ENCODE data around the gene CILP. TPM values are rescaled to one million over a fixed set of nuclear protein-coding genes. Genes with fewer than 3 reads are reported as not detected.
"Not testable (repeated sequence)": the region's sequence is repeated elsewhere in the genome, so short reads cannot be mapped to it uniquely, and the experiment has no call there.

Gene CILP
- polyA plus RNA-seq, 4 donors, result 3.2 to 4.4 (median 3.9) TPM

DNA sequence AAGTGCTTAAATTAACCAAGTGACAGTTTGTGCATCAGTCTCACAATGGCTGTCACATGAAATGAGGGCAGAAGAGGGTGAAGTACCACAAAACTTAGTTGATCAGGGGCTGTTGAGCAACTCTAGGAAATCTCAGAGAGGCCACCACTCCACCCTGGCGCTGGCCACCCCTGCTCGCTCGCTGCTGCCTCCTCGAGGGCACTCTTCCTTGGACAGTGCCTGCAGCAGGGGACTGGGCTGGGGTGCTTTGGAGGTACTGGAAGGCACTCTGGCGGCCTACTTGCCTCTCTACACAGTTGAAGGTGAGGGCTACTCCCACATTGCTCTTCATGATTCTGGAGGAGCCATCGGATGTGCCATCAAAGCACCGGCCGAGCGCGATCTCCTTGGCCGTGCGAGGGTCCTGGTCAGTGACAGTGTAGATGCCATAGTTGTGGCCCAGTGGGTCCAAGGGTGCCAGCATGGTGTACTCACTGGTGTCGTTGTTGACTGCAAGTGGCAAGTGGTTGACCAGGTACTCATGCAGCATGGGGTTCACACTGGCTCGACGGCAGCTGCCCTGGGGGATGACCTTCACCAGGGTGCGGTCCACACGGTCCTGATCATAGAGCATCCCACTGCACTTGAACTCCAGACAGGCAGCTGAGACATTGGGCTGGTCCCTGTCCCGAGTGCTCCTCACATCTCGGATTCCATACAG lies 14.5 kb downstream of the CILP start:
- DNase-seq (ENCODE audit: low read depth in 4 of 4, low spot score in 2 of 4), result no peak

DNA sequence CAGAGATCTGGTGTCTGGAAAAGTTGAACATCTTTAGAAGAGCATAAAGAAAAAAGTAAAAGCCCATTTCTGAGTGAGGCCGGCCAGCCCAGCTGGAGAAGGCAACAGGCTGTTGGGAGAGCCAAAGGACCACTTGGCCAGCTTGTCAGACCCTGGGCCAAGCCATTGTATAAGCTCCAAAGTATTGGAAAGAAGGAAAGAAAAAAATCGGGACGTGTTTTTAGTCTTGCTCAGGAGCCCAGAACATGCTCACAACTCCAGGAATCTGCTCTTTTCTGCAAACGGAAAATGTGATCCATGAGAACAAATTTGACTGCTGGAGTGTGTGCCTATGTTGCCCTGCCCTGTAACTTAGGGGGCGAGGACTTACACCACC lies 15.7 kb downstream of the CILP start:
- DNase-seq (ENCODE audit: low read depth in 4 of 4, low spot score in 2 of 4), result no peak

DNA sequence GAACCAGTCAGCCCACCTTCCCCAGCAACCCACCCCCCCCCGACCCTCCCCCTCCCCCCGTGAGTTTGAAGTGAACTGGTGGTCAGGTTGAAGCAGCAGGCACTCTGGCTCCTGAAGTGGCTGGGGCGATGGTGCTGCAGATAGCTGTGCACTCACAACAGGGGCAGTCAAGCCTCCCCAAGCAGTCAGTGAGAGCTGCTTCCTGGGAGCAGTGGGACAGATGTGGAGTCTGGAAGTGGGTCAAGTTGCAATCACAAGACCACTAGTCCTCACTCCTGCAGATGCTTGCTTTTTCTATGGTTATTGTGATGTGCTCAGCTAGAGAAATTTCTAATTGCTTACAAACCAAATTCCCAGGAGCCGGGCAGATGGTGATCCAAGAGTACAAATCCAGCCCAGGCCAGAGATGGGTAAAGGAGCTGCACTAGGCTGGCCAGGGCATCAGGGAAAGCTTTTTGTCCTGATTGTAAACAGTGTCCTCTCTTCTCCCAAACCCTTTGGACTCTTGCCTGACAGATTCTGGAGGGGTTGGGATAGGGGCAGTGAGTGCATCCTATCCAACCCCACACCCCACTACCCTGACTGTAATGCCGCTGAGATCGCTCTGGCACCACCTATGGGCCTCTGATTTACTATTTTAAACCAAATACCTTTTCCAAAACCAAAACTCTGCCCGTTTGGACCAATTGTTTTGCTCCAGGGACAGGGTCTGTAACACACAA lies 16.3 kb downstream of the CILP start:
- no peak for DNase-seq (ENCODE audit: low read depth in 4 of 4, low spot score in 2 of 4)

DNA sequence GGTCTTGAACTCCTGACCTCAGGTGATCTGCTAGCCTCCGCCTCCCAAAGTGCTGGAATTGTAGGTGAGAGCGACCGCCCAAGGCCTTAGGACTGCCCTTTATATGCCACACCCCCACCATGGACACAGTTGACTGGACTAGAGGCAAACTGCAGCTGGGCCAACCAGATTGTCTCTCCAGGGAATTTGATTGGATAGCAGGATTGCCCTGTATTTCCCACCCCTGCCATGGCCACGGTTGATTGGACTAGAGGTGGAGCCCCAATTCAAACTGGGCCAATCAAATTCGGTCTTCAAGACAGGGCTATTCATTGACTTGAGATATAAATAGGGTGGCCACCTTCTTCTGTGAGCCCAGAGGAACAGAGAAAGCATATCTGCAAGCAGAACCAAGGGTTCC lies 19.3 kb downstream of the CILP start:
- DNase-seq (ENCODE audit: low read depth in 4 of 4, low spot score in 2 of 4), result no peak

DNA sequence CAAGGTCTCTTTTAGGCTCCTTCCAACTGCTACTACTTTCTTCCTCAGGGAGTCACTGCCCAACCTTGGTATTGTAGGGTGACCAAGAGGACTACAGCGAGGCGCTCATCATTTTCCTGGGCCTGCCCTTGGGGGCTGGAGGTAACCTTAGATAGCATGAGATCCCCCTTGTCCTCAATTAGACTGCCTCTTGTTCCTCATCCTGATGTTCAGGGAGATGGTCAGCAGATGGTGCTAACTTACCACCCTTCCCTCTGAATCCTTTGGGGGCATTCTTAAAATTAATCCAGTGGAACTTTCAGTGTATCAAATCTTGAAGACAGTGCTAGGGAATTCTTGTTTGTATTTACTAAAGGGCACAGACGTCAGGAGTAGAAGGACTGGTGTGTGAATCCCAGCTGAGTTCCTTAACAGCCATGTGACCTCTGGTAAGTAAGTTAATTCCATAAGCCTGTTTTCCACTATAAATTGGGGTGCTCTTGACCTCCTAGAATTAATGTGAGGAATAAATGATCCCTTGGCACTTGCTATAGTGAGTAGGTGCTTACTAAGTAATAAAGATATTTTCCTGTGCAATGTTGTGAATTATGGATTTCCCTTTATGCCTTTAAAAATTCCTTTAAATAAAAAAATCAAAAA lies 22.1 kb downstream of the CILP start:
- DNase-seq (ENCODE audit: low read depth in 4 of 4, low spot score in 2 of 4), result peak in 2 of 4 donors; percentile 57 to 59

DNA sequence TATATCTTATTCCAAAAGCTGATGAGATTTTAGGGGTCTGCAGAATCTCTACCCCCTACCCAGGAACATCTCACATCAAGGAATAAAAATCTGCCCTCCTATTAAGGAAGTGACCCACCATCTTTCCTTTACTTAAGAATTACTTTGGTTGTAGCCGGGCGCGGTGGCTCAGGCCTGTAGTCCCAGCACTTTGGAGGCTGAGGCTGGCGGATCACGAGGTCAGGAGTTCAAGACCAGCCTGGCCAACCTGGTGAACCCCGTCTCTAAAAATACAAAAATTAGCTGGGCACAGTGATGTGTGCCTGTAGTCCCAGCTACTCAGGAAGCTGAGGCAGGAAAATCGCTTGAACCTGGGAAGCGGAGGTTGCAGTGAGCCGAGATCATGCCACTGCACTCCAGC lies 22.8 kb downstream of the CILP start:
- DNase-seq (ENCODE audit: low read depth in 4 of 4, low spot score in 2 of 4), result not testable (repeated sequence)

DNA sequence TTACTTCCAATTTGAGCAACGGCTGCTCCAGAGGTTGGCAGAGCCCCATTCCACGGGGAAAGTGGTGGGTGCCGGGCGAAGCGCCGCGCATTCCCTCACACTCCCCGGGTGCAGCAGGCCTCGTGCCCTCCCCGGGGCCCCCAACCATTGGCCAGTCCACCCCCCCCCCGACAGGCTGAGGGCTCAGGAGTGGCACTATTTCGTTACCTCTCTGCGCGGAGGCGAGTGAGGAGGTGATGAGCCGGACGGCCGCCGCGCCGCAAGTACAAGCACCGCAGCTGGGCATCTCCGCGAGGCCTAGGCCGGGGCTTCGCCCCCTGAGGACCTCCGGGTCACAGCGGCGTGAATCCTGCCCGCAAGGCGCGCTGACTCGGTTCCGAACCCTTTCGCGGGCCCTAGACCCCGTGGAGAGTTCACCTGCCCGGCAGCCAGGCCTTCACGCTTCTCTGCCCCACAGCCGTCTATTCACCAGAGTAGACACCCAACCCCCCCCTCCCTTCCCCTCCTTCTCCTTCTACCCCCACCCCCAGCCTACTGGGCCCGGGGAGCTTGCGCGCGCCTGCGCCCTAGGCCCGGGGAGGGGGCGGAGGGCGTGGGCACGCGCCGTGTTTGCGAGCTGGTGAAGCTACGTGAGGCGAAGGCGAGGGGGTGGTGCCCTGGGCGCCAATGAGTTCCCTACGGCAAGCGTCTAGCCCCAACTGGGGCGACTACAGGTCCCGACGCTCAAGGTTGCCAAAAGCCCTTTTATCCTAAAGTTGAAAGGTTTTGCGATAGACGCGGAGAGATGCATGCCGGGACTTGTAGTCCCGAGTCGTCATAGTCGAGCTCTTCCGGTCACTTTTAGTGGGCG lies 26.2 kb downstream of the CILP start, which contains the start of gene CLPX:
Gene CLPX (minus strand): TSS at position 475 of the 850 bp plus-strand sequence. CDS start 189 bp downstream, at position 286.
- peak; percentile 78 to 93 (median 90) for DNase-seq (ENCODE audit: low read depth in 4 of 4, low spot score in 2 of 4)

DNA sequence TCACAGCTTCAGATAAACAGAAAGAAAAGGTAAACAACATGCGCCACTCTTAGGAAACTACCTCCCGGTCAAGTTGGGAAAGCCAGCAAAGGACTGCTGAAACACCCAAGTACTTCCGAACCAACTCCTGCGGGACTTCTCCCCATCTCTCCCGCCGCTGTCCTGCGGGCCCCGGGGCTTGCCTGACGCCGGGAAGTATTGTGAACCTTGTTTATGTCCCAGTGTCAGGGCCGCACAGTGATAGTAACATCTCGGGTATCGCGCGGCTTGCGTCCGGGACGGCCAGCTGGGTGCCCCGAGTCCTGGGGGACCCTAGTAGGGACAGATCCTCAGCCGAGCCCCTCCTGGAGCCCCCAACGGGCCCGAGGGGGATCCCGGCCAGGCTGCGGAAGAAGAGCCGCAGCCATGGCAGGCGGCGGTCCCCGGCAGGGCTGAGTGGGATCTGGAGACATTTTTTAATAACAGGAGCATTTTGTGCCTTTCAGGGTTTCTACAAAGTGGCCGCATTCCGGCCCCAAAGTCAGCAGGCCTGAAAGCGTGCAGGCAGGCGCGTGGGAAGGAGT lies 26.9 kb downstream of the CILP start:
- DNase-seq (ENCODE audit: low read depth in 4 of 4, low spot score in 2 of 4), result peak; percentile 34 to 61 (median 42)

DNA sequence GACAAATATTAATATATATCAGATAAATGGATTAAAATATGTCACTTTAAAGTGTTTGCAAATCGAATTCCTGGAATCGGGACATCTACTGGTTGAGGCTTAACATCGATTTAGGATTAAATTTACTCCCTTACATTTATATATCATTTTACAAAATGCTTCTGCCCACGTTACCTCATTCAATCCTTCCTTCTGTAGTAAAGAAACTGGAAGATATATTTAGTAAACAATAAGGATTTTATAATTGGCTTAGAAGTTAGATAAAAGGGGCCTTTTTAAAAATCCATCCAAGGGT lies 27.5 kb downstream of the CILP start:
- DNase-seq (ENCODE audit: low read depth in 4 of 4, low spot score in 2 of 4), result peak in 2 of 4 donors; percentile 6 to 39

DNA sequence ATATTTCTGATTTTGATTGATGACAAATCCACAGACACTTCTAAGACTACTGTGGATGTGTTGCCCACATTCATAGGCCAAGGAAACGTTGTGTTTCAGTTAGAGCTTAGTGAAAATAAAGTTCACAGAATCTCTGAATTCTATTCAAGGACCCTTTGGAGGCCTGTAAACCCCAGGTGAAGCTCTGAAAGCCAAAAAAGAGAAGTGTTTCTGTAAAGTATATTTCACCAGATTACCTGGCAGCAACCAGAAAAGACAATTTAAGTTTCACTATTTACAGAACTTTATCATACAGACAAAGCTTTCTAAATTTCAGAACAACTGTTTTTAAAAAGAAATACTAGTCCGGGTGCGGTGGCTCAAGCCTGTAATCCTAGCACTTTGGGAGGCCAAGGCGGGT lies 28.7 kb downstream of the CILP start:
- no peak for DNase-seq (ENCODE audit: low read depth in 4 of 4, low spot score in 2 of 4)

DNA sequence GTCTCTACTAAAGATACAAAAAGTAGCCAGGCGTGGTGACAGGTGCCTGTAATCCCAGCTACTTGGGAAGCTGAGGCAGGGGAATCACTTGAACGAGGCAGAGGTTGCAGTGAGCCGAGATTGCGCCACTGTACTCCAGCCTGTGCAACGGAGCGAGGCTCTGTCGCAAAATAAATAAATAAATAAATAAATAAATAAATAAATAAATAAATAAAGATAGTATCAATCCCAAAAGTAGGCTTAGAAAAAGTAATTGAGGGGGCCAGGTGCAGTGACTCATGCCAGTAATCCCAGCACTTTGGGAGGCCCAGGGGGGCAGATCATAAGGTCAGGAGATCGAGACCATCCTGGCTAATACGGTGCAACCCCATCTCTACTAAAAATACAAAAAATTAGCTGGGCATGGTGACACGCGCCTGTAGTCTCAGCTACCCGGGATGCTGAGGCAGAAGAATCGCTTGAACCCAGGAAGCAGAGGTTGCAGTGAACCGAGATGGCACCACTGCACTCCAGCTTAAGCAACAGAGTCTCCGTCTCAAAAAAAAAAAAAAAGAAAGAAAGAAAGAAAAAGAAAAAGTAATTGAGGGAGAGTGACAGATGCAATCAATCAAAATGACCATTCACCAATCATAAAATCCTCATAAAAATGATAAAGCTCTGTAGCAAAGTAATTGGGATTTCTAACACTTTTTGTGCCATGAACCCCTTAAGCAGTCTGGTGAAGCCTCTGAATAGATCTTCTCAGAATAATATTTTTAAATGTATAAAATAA lies 29.5 kb downstream of the CILP start:
- not testable (repeated sequence) for DNase-seq (ENCODE audit: low read depth in 4 of 4, low spot score in 2 of 4)

DNA sequence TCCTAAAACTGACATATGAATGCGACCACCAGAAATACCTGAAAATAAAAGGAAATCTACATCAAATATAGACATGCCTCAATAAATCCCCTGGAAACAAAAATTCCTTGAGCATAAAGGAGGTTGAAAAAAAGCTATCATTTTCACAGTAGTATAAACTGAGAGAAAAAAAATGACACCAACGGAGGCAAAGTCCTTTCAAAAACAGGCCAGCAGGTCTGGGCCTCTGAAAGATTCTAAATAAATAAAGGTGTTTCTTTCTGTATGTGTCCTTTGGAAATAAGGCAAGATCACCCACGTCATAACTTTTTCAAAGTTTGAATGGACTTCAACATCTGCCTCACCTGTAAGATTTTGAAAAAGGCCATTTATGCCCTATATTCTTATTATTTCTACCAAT lies 31.1 kb downstream of the CILP start:
- DNase-seq (ENCODE audit: low read depth in 4 of 4, low spot score in 2 of 4), result no peak

DNA sequence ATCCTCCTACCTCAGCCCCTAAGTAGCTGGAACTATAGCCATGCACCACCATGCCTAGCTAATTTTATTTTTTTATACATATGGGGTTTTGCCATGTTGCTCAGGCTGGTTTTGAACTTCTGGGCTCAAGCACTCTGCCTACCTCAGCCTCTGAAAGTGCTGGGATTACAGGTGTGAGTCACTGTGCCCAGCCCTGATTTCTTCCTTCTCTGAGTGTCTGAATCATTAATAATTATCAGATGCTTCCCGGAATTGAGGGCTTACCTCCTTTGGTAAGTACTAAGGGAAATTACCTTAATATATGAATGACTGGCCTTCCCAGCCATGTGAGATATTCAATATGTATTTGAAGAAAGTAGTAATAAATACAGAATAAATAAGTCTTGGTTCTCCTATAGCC lies 33.4 kb downstream of the CILP start:
- DNase-seq (ENCODE audit: low read depth in 4 of 4, low spot score in 2 of 4), result no peak

DNA sequence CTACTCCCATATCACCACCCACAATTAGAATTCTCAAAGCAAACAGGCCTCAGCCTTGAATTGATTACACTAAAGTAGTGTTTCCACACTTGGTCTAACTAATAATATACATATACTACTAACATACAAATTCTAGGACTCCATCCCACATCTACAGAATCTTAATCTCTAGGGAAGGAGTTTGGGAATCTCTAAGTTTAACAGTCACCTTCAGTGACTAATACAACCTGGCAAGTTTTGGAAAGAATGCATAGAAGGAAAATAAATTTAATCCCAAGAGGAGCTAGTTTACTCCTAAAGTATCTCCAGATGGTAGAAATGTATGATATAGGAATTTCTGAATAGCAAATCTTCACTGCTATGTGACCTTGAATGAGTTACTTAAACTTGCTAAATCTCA lies 35.2 kb downstream of the CILP start:
- no peak for DNase-seq (ENCODE audit: low read depth in 4 of 4, low spot score in 2 of 4)

DNA sequence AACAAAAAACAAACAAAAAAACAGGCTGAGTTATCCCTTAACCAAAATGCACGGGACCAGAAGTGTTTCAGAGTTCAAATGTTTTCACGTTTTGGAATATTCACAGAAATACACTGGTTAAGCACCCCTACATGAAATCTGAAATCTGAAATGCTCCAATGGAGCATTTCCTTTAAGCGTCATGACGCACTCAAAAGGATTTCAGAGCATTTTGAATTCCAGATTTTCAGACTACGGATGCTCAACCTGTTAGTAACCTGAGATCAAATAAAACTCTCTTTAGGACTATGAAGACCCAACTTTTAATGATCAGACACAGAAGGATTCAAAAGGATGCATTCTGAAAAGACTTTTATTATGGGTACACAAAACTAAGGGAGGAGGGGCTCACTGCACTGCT lies 35.8 kb downstream of the CILP start:
- DNase-seq (ENCODE audit: low read depth in 4 of 4, low spot score in 2 of 4), result no peak

DNA sequence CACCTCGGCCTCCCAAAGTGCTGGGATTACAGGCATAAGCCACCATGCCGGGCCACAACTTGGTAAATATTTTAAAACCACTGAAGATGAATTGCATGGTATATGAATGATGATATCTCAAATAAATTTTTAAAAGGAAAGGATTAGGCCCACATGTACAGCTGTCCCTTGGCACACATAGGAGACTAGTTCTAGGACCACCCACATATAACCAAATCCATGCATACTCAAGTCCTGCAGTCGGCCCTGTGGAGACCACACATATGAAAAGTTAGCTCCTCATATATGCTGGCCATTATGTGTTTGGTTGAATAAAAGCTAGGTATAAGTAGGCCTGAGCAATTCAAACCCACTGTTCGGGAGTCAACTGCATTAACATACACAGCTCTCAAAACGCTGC lies 36.8 kb downstream of the CILP start:
- DNase-seq (ENCODE audit: low read depth in 4 of 4, low spot score in 2 of 4), result no peak

DNA sequence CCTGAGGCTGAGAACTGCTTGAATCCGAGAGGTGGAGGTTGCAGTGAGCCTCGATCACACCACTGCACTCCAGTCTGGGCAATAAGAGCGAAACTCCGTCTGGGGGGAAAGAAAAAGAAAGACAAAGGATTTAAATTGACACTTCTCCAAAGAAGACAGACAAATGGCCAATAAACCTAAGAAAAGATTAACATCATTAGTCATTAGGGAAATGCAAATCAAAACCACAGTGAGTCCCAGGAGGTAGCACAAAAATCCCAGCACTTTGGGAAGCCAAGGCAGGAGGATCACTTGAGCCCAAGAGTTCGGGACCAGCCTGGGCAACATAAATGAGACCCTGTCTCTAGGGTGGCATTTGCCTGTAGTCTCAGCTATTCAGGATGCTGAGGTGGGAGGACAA lies 38.7 kb downstream of the CILP start:
- DNase-seq (ENCODE audit: low read depth in 4 of 4, low spot score in 2 of 4), result no peak

DNA sequence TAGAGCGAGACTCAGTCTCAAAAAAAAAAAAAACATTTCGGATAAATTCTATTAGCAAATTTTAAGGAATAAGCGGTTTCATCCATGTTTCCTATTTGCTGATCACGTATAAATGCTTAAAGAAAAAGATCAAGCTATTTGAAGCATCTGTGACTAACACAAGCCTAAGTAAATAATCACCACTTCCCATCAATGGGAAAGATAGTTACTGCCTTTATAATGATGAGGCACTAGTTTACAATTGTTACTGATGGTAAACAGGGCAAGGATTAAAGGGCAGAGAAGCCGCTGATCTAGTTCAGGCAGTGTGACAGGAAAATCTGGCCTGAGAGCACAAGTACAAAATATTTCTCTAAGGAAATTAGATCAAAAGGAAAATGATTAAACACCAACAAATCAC lies 39.8 kb downstream of the CILP start:
- DNase-seq (ENCODE audit: low read depth in 4 of 4, low spot score in 2 of 4), result no peak

DNA sequence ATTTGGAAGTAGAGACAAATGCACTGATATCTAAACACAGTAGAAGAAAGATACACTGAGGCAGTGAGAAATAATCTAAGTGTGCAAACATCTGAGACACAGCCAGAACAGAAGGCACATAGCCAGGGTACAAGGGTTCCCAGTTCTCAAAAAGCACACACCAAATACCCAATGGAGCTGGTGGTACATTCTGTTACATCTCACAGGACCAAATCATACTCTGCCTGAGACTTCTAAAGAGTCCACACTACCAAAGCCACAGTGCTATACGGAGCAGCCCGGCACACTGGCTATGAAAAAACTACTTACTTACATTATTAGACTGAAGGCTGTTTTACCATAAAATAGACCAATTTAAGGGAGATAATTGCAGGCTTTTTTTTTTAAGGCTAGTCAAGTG lies 45.4 kb downstream of the CILP start:
- DNase-seq (ENCODE audit: low read depth in 4 of 4, low spot score in 2 of 4), result no peak

DNA sequence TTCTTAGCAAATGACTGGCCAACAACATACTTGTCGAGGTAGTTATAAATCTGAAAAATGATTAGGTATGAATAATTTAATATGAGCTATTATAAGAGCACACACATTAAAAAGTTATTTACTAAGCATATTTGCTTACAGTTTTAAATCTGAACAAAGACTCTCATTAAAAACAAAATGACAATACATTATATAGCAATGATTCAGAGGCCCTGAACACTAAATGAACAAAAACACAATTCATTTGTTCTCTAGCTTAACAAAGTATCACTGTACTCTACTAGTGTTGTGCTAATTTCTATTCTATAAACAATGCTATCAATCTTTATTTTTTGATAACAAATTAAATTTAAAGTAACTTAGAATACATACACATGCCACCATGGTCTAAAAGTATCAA lies 47.1 kb downstream of the CILP start:
- no peak for DNase-seq (ENCODE audit: low read depth in 4 of 4, low spot score in 2 of 4)

Data from left renal cortex interstitium (tissue), 4 donors.